Activated T-cell treated with anti-CD3 and anti-CD28 coated beads, Interleukin-2, amount 50 U/mL, for 1 hour (primary cell): Measurements from ENCODE around the gene RGL1.

ENCODE experiments used
- DNase-seq: peaks from one replicate; pipeline ENCODE4 v3.0.0-alpha.2; 2020

RGL1 gene

GRCh38 chr1:183787704-183788103 lies 17.2 kb upstream of the RGL1 start:
- DNase-seq: no peak

- DNase-seq: no peak
Measured at GRCh38 chr1:183791319-183791718, 13.6 kb upstream of the RGL1 start.

- no peak for DNase-seq
Measured at GRCh38 chr1:183792300-183792699, 12.6 kb upstream of the RGL1 start.

- DNase-seq: no peak
Measured at GRCh38 chr1:183794088-183794487, 10.8 kb upstream of the RGL1 start.

- DNase-seq: no peak
Measured at GRCh38 chr1:183800449-183800848, 4.5 kb upstream of the RGL1 start.

- no peak for DNase-seq
Measured at GRCh38 chr1:183801649-183802048, 3.3 kb upstream of the RGL1 start.

- no peak for DNase-seq
Measured at GRCh38 chr1:183804387-183804786, 533 bp upstream of the RGL1 start.

- DNase-seq: no peak
Measured at GRCh38 chr1:183806125-183806524, 1.2 kb downstream of the RGL1 start.

- DNase-seq: no peak
Measured at GRCh38 chr1:183806675-183807074, 1.8 kb downstream of the RGL1 start.

GRCh38 chr1:183807549-183808168 lies 2.7 kb downstream of the RGL1 start:
- no peak for DNase-seq

GRCh38 chr1:183808296-183809027 lies 3.5 kb downstream of the RGL1 start:
- DNase-seq: no peak

GRCh38 chr1:183810121-183810520 lies 5.2 kb downstream of the RGL1 start:
- DNase-seq: no peak

- no peak for DNase-seq
Measured at GRCh38 chr1:183810756-183811544, 6.0 kb downstream of the RGL1 start.

- no peak for DNase-seq
Measured at GRCh38 chr1:183812128-183812527, 7.2 kb downstream of the RGL1 start.

GRCh38 chr1:183812686-183813569 lies 8.0 kb downstream of the RGL1 start:
- DNase-seq: no peak

- DNase-seq: no peak
Measured at GRCh38 chr1:183814121-183814681, 9.3 kb downstream of the RGL1 start.

- no peak for DNase-seq
Measured at GRCh38 chr1:183816110-183816509, 11.2 kb downstream of the RGL1 start.

- no peak for DNase-seq
Measured at GRCh38 chr1:183817576-183818288, 12.8 kb downstream of the RGL1 start.

- DNase-seq: no peak
Measured at GRCh38 chr1:183819059-183819458, 14.1 kb downstream of the RGL1 start.

GRCh38 chr1:183821309-183821888 lies 16.5 kb downstream of the RGL1 start:
- no peak for DNase-seq

GRCh38 chr1:183821889-183822611 lies 17.1 kb downstream of the RGL1 start:
- no peak for DNase-seq
